Mucosa of descending colon (tissue), 3 donors: ENCODE data around the gene GALNT5. TPM values are rescaled to one million over a fixed set of nuclear protein-coding genes. Genes with fewer than 3 reads are reported as not detected.

Experiments used
- ATAC-seq: fragments of 200-7000 bp; cut with Tn5 transposase; one replicate; pipeline ENCODE4 v1.9.1; 2020; ENCODE audit warnings: mild to moderate bottlenecking, moderate library complexity
- DNase-seq, 3 donors: peaks; one replicate each; pipeline ENCODE4 v3.0.0-alpha.2; 2020
- H3K36me3 ChIP-seq: fragments of 200-600 bp; one replicate; pipeline ENCODE4 v1.8.0; 2021; ENCODE audit warnings: low read depth, mild to moderate bottlenecking
- H3K4me1 ChIP-seq: fragments of 200-600 bp; one replicate; pipeline ENCODE4 v1.8.0; 2021; ENCODE audit warnings: low read depth, mild to moderate bottlenecking
- H3K4me3 ChIP-seq: fragments of 200-600 bp; one replicate; pipeline ENCODE4 v1.8.0; 2021; ENCODE audit warnings: mild to moderate bottlenecking
- H3K9me3 ChIP-seq: fragments of 200-600 bp; one replicate; pipeline ENCODE4 v1.8.0; 2021; ENCODE audit warnings: mild to moderate bottlenecking
- intact Hi-C, 2 donors: fragments of 100-400 bp; cut with DNase I in 1 of 2; cut with micrococcal nuclease in 1 of 2; formaldehyde crosslinking; loops; one replicate each; pipeline versions ENCODE4 v1.11.0 to v1.11.1; 2022; cut with DNase I, micrococcal nuclease
- total RNA-seq, 3 donors: library from RNA; stranded (reverse); fragmentation: NEBNext Ultra II Directional in 2 of 3; extraction: Animal tissue kit (Norgen Biotek cat#: 25700) in 2 of 3; gene quantifications; one replicate each; pipeline versions ENCODE4 v1.2.1 to v1.2.4, GENCODE V29; 2021 to 2023
- TF ChIP-seq, protein P1 (sequence below): fragments of 200-600 bp; IDR thresholded peaks from one replicate; pipeline ENCODE4 v1.8.0; 2022; ENCODE audit warnings: antibody characterized with exemption, mild to moderate bottlenecking
- donor health status: DM: no; HTN: no; CAD: no; lungs with moderate emphysema.
- donor health status: DM: no; HTN: no; CAD: no.
- donor health status: DM: no; HTN: yes; CAD: no.

The GALNT5 gene
- total RNA-seq, 3 donors from 2014 or later = 16.5 to 46.1 (median 45.5) TPM

DNA sequence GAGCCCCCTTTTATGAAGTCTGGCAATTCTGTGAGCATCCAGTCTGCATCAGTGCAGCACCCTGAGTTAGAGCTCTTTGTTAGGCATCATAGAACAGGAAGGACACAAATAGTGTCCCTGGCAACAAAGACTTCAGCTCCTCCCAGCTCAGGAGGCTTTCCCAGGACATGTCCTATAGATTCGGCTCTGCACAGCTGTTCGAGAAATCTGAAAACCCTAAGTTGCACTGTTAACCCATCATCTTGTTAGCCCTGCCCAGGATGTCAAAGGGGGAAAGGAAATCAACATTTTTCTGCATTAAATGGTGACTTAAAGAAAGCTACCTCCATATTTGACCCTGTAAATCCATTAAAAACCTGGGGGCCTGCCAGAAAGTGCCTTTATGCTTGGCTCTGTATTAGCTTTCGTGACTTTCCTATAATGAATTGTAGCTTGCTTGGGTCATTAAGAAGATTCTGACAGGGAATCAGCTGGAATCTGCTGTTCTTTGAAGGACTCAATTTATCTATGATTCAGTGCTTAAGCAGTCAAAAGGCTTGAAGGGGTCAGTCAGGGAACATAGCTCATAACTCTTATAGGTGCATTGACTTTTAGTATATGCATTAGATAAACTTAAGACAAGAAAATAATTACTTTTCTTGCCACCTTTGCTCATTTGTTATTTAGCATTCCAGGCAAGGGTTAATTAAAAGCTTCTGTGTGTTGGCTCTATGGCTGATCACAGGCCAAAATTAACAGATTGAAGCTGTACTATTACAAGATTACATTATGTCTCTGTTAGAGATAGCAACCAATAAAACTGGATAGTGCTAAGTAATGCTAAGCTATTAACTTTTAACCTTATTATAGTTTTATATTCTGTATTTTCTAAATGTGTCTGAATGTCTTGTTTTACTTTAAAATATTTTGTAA lies 47.6 kb downstream of the GALNT5 start:
- no peaks in the 10 kb centered on the region for H3K36me3 ChIP-seq
- no peak overlapping the region for H3K4me3 ChIP-seq
- ATAC-seq (no peak), DNase-seq (no peak)
- H3K9me3 ChIP-seq = no peaks in the 10 kb centered on the region
- H3K4me1 ChIP-seq = no peaks in the 10 kb centered on the region
- TF ChIP-seq, protein P1, sequence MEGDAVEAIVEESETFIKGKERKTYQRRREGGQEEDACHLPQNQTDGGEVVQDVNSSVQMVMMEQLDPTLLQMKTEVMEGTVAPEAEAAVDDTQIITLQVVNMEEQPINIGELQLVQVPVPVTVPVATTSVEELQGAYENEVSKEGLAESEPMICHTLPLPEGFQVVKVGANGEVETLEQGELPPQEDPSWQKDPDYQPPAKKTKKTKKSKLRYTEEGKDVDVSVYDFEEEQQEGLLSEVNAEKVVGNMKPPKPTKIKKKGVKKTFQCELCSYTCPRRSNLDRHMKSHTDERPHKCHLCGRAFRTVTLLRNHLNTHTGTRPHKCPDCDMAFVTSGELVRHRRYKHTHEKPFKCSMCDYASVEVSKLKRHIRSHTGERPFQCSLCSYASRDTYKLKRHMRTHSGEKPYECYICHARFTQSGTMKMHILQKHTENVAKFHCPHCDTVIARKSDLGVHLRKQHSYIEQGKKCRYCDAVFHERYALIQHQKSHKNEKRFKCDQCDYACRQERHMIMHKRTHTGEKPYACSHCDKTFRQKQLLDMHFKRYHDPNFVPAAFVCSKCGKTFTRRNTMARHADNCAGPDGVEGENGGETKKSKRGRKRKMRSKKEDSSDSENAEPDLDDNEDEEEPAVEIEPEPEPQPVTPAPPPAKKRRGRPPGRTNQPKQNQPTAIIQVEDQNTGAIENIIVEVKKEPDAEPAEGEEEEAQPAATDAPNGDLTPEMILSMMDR = no peak
- intact Hi-C loops = no loop called here

GRCh38 chr2:157305723-157306110 lies 48.2 kb downstream of the GALNT5 start:
- H3K36me3 ChIP-seq = no peaks in the 10 kb centered on the region
- intact Hi-C loops = no loop called here
- H3K9me3 ChIP-seq = no peaks in the 10 kb centered on the region
- DNase-seq (no peak), ATAC-seq (no peak)
- TF ChIP-seq, protein P1 = no peak
- no peaks in the 10 kb centered on the region for H3K4me1 ChIP-seq
- H3K4me3 ChIP-seq = no peak overlapping the region

GRCh38 chr2:157307021-157307420 lies 49.5 kb downstream of the GALNT5 start:
- Histone ChIP-seq H3K36me3 (no peaks in the 10 kb centered on the region), H3K4me1 (no peaks in the 10 kb centered on the region), H3K9me3 (no peaks in the 10 kb centered on the region), H3K4me3 (no peak overlapping the region)
- DNase-seq = no peak
- TF ChIP-seq, protein P1 = no peak
- intact Hi-C loops = no loop called here
- ATAC-seq = no peak

GRCh38 chr2:157309878-157310277 lies 52.4 kb downstream of the GALNT5 start:
- TF ChIP-seq, protein P1 = no peak
- DNase-seq (no peak), ATAC-seq (no peak)
- Histone ChIP-seq H3K4me3 (no peak overlapping the region), H3K9me3 (no peaks in the 10 kb centered on the region), H3K4me1 (no peaks in the 10 kb centered on the region), H3K36me3 (no peaks in the 10 kb centered on the region)
- intact Hi-C loops = no loop called here

GRCh38 chr2:157311706-157312105 lies 54.2 kb downstream of the GALNT5 start:
- TF ChIP-seq, protein P1 = no peak
- no peak for DNase-seq
- Histone ChIP-seq H3K36me3 (no peaks in the 10 kb centered on the region), H3K4me3 (no peak overlapping the region), H3K4me1 (no peaks in the 10 kb centered on the region), H3K9me3 (no peaks in the 10 kb centered on the region)
- intact Hi-C loops = no loop called here
- ATAC-seq = no peak
